GM23248 (cell line): ENCODE results near the gene CLCN6. TPM values are rescaled to one million over a fixed set of nuclear protein-coding genes. Genes with fewer than 3 reads are reported as not detected.
A peak's percentile ranks its signal among the peaks of the same experiment; 100 is the strongest.

Experiments
- DNase-seq: peaks from one replicate; pipeline ENCODE4 v3.0.0-alpha.2; 2015
- H2AFZ ChIP-seq: fragments of 200-600 bp; sonication (generic); 2 replicates; pipeline ENCODE4 v1.6.1; 2016; ENCODE audit warnings: antibody characterized with exemption
- H3F3A ChIP-seq: fragments of 200-600 bp; sonication (generic); 2 replicates; pipeline ENCODE4 v1.6.1; 2016; ENCODE audit warnings: mild to moderate bottlenecking, antibody characterized with exemption, mixed run types; ENCODE audit not compliant: insufficient read depth
- H3K27ac ChIP-seq: fragments of 200-600 bp; sonication (generic); 2 replicates; pipeline ENCODE4 v1.5.1; 2016; ENCODE audit warnings: mild to moderate bottlenecking
- H3K27me3 ChIP-seq: fragments of 200-600 bp; sonication (generic); replicated peaks from 2 replicates; pipeline ENCODE4 v1.6.1; 2016; ENCODE audit warnings: mild to moderate bottlenecking; ENCODE audit not compliant: insufficient read depth
- H3K36me3 ChIP-seq: fragments of 200-600 bp; sonication (generic); 2 replicates; pipeline ENCODE4 v1.6.1; 2016; ENCODE audit warnings: low read depth, mild to moderate bottlenecking
- H3K4me1 ChIP-seq: fragments of 200-600 bp; sonication (generic); 2 replicates; pipeline ENCODE4 v1.6.1; 2016; ENCODE audit warnings: mild to moderate bottlenecking; ENCODE audit not compliant: insufficient read depth
- H3K4me2 ChIP-seq: fragments of 200-600 bp; sonication (generic); one replicate; pipeline ENCODE4 v1.6.1; 2016; ENCODE audit warnings: mild to moderate bottlenecking; ENCODE audit not compliant: unreplicated experiment
- H3K4me3 ChIP-seq: fragments of 200-600 bp; sonication (generic); 2 replicates; pipeline ENCODE4 v1.5.1; 2016; ENCODE audit warnings: mild to moderate bottlenecking
- H3K79me2 ChIP-seq: fragments of 200-600 bp; sonication (generic); 2 replicates; pipeline ENCODE4 v1.6.1; 2016; ENCODE audit warnings: mild to moderate bottlenecking; ENCODE audit not compliant: insufficient read depth
- H3K9ac ChIP-seq: fragments of 200-600 bp; sonication (generic); 2 replicates; pipeline ENCODE4 v1.6.1; 2016; ENCODE audit warnings: mild to moderate bottlenecking
- H3K9me2 ChIP-seq: fragments of 200-600 bp; sonication (generic); 2 replicates; pipeline ENCODE4 v1.6.1; 2016; ENCODE audit warnings: mixed run types, mild to moderate bottlenecking, moderate library complexity; ENCODE audit not compliant: insufficient read depth
- H3K9me3 ChIP-seq: fragments of 200-600 bp; sonication (generic); one replicate; pipeline ENCODE4 v1.6.1; 2017; ENCODE audit warnings: low read depth
- H4K20me1 ChIP-seq: fragments of 200-600 bp; sonication (generic); 2 replicates; pipeline ENCODE4 v1.6.0; 2016; ENCODE audit not compliant: insufficient read depth
- EZH2 ChIP-seq: fragments of 200-600 bp; sonication (generic); IDR thresholded peaks from 2 replicates; pipeline ENCODE4 v1.6.1; 2018; ENCODE audit warnings: antibody characterized with exemption, mild to moderate bottlenecking; ENCODE audit not compliant: insufficient read depth, poor library complexity, severe bottlenecking
- EZH2phosphoT487 ChIP-seq: fragments of 200-600 bp; sonication (generic); IDR thresholded peaks from 2 replicates; pipeline ENCODE4 v1.6.1; 2018; ENCODE audit warnings: antibody characterized with exemption, moderate library complexity, mild to moderate bottlenecking, low read depth; ENCODE audit not compliant: insufficient read depth
- WGBS, 2 experiments: methylation state at CpG; one replicate each; pipeline ENCODE4 v1.1.6; 2015 to 2017; ENCODE audit warnings: low lambda C conversion rate in 2 of 2, low coverage in 1 of 2; ENCODE audit errors: missing lambda C conversion rate in 2 of 2; 5-methylcytosine and 5-hydroxymethylcytosine counted together
- in situ Hi-C: fragments of 300-500 bp; cut with MboI; formaldehyde crosslinking; loops from 2 replicates; pipeline ENCODE4 v1.15.0; 2020
- polyA plus RNA-seq: library from polyadenylated mRNA; unstranded; fragments of >200 nt; fragmentation: Nextera tagmentation; extraction: Ambion mirVana; gene quantifications from 2 replicates; pipeline ENCODE4 v1.2.1, GENCODE V29; 2016
- total RNA-seq: library from RNA; depleted of rRNA; stranded (reverse); fragments of >200 nt; shearing (Covaris generic); gene quantifications from 2 replicates; pipeline ENCODE4 v1.2.3, GENCODE V29; 2014

The CLCN6 gene
- total and polyA plus RNA-seq, 2 experiments from 2014 or later: 4.9 to 5.4 TPM

DNA sequence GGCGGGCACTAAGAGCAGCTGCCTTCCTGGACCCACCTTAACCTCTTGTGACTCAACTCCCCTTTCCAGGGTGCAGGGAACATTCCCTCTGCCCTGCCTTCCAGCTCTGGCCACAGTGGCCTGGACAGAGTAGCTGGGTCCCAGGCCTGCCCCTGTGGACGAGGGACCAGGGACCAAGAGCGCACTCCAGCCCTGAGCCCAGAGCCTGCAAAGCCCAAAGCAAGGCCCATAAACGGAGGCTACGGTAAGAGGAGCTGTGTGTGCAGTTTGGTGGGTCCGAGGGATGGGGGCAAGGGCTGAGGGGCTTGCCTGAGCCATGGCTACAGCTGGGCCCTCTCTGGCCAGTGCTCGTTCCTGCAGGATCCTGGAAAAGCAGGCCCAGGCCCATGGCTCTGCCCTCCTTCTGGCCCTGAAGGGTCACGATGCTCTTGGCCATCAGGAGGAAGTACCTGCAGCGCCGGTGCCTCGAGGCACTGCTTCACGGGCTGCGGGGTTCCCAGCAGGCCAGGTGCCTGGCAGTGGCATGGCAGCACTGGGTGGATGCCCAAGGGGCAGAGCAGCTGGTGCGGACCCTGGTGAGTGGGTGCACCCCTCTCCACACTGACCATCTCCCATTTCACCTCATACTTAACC lies 18.1 kb upstream of the CLCN6 start:
- Histone ChIP-seq H2AFZ (peak overlapping the region; percentile 53), H3K79me2 (no peaks in the 10 kb centered on the region), H3K27ac (peak overlapping the region; percentile 19), H3K9ac (no peak overlapping the region), H3K36me3 (no peaks in the 10 kb centered on the region), H3K4me3 (no peak overlapping the region), H3K27me3 (no peaks in the 10 kb centered on the region), H3K9me3 (no peaks in the 10 kb centered on the region), H3K4me1 (peaks cover 28% of the 10 kb centered on the region), H3K4me2 (peak overlapping the region; percentile 65), H4K20me1 (no peaks in the 10 kb centered on the region), H3K9me2 (no peaks in the 10 kb centered on the region), H3F3A (no peaks in the 10 kb centered on the region)
- no peak for TF ChIP-seq EZH2phosphoT487
- TF ChIP-seq EZH2: no peak
- in situ Hi-C loops: no loop called here
- 75 to 79% methylated on average over 13 to 14 of the region's 14 CpGs for WGBS, 2 experiments
- no peak for DNase-seq

DNA sequence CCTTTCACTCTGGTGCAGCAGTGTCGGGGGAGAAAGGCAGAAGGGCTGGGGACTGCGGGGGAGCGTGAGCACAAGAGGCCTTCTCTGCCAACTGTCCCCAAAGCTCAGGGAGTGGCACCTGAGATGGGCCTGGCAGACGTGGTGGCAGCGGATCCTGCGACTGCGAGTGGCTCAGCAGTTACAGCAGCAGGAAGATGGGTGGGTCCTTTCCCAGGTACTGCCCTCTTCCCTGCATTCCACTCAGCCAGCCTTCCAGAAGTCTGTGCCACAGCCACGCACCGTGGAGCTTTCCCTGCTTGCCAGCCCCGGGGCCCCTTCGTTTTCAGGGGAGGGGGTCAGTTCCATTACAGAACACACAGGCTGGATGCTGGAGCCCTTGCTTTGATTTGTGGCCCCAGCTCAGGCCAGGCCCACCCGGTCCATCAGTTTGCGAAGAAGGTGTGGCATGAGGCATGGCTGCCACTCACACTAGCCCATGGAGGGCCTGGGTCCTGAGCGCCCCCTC lies 17.4 kb upstream of the CLCN6 start:
- Histone ChIP-seq H3K27me3 (no peaks in the 10 kb centered on the region), H3K9me3 (no peaks in the 10 kb centered on the region), H3F3A (no peaks in the 10 kb centered on the region), H3K4me2 (no peak overlapping the region), H3K27ac (no peak overlapping the region), H4K20me1 (no peaks in the 10 kb centered on the region), H3K79me2 (no peaks in the 10 kb centered on the region), H3K9me2 (no peaks in the 10 kb centered on the region), H3K4me1 (peaks cover 28% of the 10 kb centered on the region), H3K36me3 (no peaks in the 10 kb centered on the region), H2AFZ (no peak overlapping the region), H3K4me3 (no peak overlapping the region), H3K9ac (no peak overlapping the region)
- TF ChIP-seq EZH2phosphoT487 (no peak), EZH2 (no peak)
- 75 to 78% methylated on average over 14 of the region's 14 CpGs for WGBS, 2 experiments
- in situ Hi-C loops: no loop called here
- DNase-seq: no peak

DNA sequence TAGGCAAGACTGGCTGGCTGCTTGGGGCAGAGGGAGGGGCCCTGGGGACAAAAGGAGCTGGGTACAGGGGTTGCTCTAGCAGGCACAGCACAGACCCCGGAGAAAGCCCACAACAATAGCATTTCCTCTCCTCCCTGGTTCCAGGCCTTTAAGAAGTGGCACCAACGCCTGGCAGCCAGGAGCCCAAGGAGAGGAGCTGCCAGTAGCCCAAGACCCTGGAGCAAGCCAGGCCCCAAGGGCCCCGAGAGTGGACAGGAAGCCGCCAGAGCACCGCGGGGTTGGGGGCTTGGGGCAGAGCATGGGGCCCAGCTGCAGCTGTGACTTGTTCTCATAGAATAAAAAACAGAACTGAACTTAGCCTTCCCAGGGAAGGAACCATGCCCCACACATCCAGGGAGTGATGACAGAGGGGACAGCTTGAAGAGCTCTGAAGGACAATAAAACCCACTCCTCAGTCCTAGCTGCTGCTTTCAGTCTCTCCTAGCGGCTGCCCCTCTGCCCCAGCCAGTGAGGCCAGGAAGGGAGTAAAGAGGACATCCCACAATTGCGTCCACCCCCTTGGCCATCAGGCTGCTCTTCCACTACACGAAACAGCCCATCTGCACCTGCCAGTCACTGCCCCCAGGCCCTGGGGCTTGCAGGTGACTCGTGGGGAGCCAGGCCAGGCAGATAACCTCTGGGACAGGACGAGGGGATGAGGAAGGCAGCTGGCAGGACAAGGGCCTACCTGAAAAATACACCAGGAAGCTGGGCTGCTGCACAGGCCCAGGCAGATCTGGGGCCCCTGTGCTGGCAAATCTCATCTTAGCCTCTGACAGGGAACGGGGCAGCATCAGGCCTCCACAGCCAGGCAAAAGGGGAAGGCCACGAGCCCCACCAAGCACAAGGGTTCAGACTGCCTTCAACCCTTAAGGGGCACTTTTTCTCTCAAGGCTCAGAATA lies 16.6 kb upstream of the CLCN6 start:
- in situ Hi-C loops: no loop called here
- DNase-seq: no peak
- H3K27ac ChIP-seq: no peak overlapping the region

DNA sequence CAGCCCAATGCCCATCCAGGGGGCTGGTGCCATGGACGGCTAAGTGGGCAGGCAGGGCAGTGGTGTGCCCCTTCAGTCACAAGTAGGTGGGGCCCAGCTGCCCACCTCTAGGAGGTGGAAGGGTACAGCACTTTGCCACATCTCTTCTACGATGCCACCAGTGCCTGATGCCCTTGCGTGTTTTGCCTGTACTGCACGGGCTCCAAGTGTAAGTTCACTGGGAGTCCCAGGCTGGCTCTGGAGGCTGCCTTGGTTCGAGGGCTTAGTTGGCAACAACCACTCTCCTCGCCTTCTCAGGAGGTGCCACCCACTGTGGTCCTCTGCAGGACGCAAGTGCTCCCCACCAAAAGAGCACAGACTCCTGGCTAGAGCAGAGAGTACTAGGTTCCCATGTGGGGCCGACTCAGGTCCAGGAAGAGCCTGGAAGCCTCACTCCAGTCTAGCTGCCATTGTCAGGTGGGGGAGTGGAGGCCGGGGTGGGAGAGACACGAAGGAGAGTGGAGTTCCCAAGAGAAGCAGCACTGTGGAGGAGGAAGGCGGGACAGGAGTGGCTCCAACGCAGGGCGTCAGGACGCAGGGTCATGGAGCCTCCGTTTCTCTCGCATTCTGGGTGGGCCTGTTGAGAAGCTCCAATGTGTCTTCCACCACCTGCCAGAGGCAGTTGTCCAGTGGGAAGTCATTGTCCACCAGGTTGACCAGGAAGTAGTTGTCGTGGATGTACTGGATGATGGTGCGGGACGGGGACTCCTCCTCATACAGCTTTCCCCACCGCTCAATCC lies 15.7 kb upstream of the CLCN6 start:
- Histone ChIP-seq H3K27me3 (no peaks in the 10 kb centered on the region), H3K4me1 (peaks cover 28% of the 10 kb centered on the region)

More for the DNA sequence above, 16.6 kb upstream of the CLCN6 start:
- Histone ChIP-seq H3F3A (no peaks in the 10 kb centered on the region), H3K4me1 (peaks cover 28% of the 10 kb centered on the region), H3K27me3 (no peaks in the 10 kb centered on the region), H3K9me2 (no peaks in the 10 kb centered on the region), H3K36me3 (peaks cover 4% of the 10 kb centered on the region; the same call in 1 of the 2 replicates), H3K4me3 (no peak overlapping the region), H3K4me2 (no peak overlapping the region), H3K9me3 (no peaks in the 10 kb centered on the region), H3K9ac (no peak overlapping the region), H2AFZ (no peak overlapping the region), H3K79me2 (no peaks in the 10 kb centered on the region), H4K20me1 (no peaks in the 10 kb centered on the region)
- 76 to 80% methylated on average over 11 to 13 of the region's 13 CpGs for WGBS, 2 experiments
- TF ChIP-seq EZH2 (no peak), EZH2phosphoT487 (no peak)

More for the DNA sequence above, 15.7 kb upstream of the CLCN6 start:
- Histone ChIP-seq H3K9me2 (no peaks in the 10 kb centered on the region), H2AFZ (peak overlapping the region; percentile 62), H3K36me3 (peaks cover 5% of the 10 kb centered on the region; the same call in 1 of the 2 replicates), H3K27ac (peak overlapping the region; percentile 71), H3K9ac (peak overlapping the region; percentile 69), H3K4me2 (peak overlapping the region; percentile 66), H3K79me2 (no peaks in the 10 kb centered on the region), H3K4me3 (peak overlapping the region; percentile 31; the same call in 1 of the 2 replicates), H4K20me1 (no peaks in the 10 kb centered on the region), H3K9me3 (no peaks in the 10 kb centered on the region), H3F3A (no peaks in the 10 kb centered on the region)
- TF ChIP-seq EZH2phosphoT487 (no peak), EZH2 (no peak)
- in situ Hi-C loops: no loop called here
- no peak for DNase-seq
- 59 to 61% methylated on average over 20 of the region's 20 CpGs for WGBS, 2 experiments
